HG02943 (cell line): ENCODE measurements around the gene PCDH1.

ENCODE experiments used
- ATAC-seq: cut with Tn5 transposase; IDR thresholded peaks from one replicate; pipeline ENCODE4 v1.9.1; 2021; ENCODE audit warnings: mild to moderate bottlenecking, low read depth, moderate library complexity; ENCODE audit not compliant: unreplicated experiment

The PCDH1 gene

GRCh38 chr5:141814064-141814964 is 63.9 kb downstream of the PCDH1 start:
- no peak for ATAC-seq

DNA sequence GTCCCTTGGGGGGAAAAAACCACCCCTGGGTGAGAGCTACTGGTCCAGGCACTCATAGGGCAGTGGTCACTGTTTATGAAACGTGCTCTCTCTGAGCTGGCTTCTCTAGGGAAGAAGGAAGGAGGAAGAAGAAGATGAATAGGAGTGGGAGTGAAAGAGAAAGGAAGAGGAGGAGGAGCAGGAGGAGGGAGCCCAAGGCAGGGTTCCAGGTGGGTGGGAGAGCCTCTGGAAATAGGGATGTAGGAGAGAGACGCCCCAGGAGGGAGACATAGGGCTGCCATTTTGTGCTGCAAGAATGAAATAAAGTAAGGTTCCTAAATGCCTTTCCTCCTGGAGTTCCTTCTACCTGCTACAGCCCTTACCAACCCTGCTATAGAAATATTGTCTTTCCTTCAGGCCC is 65.7 kb downstream of the PCDH1 start:
- ATAC-seq: no peak

DNA sequence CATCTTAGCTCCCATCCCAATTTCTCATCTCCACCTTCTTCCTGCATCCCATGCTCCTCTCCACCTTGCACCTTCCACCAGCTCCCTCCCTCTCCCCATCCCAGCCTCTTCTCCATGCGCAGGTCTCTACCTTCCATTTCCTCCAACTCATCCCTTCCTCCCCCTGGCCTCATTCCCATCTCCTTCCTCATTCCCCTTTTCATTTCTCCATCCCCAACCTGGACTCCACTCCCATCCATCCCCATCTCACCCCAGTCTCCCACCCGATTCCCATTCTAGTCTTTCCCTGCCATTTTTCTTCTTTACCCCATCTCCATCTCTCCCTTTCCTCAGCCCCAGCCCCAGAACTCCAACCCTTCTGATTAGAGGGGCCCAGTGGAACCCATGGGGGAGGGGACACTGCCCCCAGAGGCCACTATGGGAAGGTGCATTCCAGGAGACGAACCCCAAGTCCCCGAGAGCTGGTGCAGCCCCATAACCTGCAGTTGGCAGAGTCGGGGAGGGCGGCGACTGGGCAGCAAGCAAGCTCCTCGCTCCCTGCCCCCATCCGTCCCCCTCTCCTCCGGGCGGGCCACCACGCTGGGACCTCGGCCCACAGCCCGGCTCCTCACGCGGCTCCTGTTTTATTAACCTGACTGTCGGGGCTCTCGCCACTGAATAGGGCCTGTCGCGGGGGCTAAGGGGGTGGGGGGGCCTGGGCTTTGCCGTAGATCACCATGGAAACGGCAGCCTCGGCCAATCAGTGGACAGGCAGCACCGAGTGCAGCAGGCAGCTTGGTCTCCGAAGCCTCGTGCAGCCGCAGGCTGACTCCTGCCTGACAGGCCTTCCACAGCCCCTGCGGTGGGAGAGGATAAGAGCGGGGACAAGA is 66.7 kb downstream of the PCDH1 start:
- no peak for ATAC-seq

- ATAC-seq: no peak
Observed at GRCh38 chr5:141810702-141811101, 67.5 kb downstream of the PCDH1 start.

DNA sequence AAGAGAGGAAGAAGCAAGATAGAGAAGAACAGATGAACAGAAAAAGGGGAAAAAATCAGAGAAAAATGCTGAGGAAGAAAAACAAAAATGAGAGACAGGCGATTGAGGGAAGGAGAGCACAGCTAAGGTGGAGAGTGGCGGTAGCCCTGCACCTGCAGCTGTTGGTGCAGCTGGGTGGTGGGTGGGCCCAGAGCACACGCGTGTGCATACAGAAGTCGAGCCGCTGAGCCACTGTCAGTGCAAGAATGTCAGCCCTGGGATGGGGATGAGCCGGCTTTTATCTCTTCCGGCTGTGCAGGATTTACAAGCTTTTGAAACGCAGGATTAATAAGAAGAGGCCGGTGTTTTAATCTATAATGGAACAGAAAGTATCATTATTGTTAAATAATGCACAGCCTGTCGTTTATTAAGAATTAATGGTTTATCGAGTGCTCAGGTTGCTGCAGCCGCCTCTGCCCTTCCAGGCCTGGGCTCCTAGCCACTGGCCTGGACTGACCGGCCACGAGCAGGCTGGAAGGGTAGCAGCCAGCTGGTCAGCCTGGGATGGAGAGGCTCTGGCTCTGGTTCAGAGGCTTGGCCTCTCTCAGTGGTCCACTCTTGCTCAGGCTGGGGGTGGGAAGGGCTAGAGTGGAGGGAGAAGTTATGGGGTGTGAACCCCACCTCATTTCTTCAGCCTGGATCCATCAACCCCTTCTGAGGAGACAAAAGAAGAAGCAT is 68.7 kb downstream of the PCDH1 start:
- no peak for ATAC-seq

- ATAC-seq: no peak
Observed at GRCh38 chr5:141808857-141809256, 69.4 kb downstream of the PCDH1 start.

- ATAC-seq: no peak
Observed at GRCh38 chr5:141807732-141808131, 70.5 kb downstream of the PCDH1 start.

DNA sequence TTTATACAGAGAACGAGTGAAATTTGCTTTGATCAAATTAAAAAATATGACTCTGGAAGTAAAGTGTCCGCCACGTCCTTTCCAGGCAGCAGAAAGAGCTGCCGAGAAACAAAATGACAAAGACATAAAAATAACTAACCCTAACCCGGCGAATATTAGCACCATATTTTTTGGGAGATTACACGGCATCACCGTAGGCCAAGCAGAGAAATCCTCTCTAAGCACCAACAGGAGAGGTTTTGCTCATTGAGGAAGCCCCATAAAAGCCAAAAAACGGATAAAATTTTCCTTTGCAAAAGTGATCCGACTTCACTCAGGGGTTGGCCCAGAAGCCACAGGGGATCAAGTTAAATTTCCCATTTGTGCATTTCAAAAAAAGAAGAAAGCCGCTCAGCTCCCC is 70.9 kb downstream of the PCDH1 start:
- ATAC-seq: no peak

- ATAC-seq: no peak
Observed at GRCh38 chr5:141806626-141807025, 71.6 kb downstream of the PCDH1 start.

DNA sequence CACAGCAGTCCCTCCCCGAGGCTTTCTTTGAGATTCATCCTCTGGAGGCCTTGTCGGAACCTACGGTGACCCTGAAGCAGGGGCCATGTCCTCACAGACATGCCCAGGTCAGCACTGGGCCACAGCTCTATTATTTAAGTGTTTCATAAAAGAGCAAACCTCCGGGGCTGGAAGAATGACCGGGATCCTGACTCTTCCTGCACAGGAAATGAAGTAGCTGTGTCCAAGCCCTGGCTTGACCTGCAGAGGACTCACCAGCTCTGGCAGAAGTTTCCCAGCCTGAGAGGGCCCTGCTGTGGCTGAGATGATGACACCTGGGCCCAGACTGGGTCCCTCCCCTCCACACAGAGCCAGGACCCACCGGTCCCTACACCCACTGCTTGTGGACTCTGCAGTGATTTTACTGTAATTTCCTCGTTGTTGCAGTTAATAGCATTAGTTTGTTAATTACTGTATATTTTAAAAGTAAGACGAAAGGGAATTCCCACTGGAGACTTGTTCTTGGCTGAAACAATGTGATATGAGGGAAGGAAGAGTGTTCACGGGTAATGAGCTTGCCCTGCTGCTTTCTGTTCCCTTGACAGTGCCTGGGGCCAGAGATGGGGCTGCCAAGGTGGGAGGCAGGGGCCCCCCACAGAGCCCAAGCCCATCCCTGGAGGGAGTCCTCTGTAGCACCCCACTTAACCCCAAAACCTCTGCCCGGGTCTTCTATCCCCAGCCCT is 72.2 kb downstream of the PCDH1 start:
- no peak for ATAC-seq

DNA sequence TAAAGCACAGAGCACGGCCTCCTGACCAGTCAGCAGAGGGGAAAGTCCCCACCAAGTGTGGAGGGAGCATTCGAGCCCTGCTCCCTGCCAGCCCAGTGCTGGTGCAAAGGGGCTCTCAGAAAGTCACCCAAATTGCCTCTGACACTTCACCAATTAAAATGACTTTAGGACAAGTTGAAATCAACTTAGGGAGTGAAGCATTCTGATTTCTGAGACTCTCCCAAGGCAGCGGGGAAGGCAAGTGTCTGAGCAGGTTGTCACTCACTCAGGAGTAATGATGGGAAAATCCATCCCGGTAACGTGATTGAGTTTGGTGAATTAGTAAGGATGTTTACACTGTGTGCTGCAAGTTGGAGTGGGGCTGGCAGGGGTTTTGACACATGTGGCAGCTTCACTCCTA is 73.7 kb downstream of the PCDH1 start:
- ATAC-seq: no peak
